RWPE1 (cell line): ENCODE results near the gene TUBB4B.
"Not testable (repeated sequence)": the region's sequence is repeated elsewhere in the genome, so short reads cannot be mapped to it uniquely, and the experiment has no call there.

Experiments
- CTCF ChIA-PET: fragments of 350-600 bp; sonication (Branson Sonifier 250); formaldehyde crosslinking; extraction: SDS; loops from one replicate; lab custom pipeline; 2021; lab: Yijun Ruan, JAX
- POLR2A ChIA-PET: fragments of 400-600 bp; formaldehyde crosslinking; extraction: SDS; loops from one replicate; lab custom pipeline; 2020; ENCODE audit warnings: antibody characterized with exemption; ENCODE audit not compliant: low non-redundant PET; lab: Yijun Ruan, JAX
- DNase-seq: peaks from one replicate; pipeline ENCODE4 v3.0.0; 2012; ENCODE audit warnings: low spot score
- H3K27ac ChIP-seq: fragments of 450-650 bp; 2 replicates; pipeline ENCODE4 v1.5.1; 2017
- TF ChIP-seq, protein P1 (sequence below): fragments of 450-650 bp; conservative IDR thresholded peaks from 2 replicates; pipeline ENCODE4 v1.5.1; 2017; ENCODE audit warnings: low read depth, mild to moderate bottlenecking

Gene TUBB4B

DNA sequence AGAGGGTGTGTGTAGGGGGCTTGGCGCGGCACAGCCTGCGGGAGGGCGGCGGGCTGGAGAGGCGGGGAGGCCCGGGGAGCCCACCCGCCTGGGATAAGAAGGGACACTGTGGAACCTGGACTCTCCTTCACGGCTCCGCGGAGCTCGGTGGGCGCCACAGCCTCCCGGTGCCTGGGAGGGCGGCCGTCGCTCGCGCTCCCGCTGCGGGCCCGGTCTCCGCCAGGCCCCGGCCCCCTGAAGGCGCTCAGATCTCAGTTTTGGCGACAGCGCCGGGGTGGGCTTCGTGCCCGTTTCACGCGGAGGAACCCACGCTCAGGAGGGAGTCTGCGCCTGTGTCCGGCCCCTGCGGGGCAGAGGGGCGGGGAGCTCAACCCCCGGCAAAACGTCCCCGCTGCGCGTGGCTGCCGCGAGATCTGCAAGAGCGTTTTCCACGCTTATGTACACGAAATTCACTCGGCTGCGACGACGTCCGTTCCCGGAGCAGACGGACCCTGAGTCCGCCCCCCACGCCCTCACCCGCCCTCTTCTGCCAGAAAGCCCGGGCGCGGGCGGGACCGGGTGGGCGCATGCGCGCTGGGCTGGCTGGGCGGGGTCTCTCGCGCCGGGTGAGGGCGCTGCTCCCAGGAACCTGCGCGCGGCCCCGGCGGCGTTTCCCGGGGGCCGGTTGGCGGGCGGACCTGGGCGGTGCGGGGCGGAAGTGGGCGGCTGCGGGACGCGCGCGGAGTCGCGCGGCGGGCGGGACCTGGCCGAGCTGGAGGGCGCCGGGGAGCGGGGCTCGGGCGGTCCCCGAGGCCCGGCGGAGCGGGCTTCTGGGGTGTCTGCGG lies 13.7 kb downstream of the TUBB4B start, which contains the start of gene NELFB:
Gene NELFB, plus strand, starts transcription at position 704 of the 824 bp plus-strand sequence.
- peak within 1 kb of the TSS; percentile 84 for H3K27ac ChIP-seq

GRCh38 chr9:137255448-137256114 lies 14.5 kb downstream of the TUBB4B start:
- CTCF ChIA-PET: interaction anchor here (0.7 to 2.3 kb wide), 6 partner anchors 11 to 227 kb away, joined by 3 to 15 read pairs (median 4); partner anchors contain the start of gene EXD3

More for the DNA sequence above, 13.7 kb downstream of the TUBB4B start, which contains the start of gene NELFB:
- POLR2A ChIA-PET: interaction anchor here (0.5 to 2.5 kb wide), 8 partner anchors 10 to 66 kb away, joined by 3 to 9 read pairs (median 5); partner anchors contain the start of genes NRARP, TOR4A and TUBB4B
- TF ChIP-seq, protein P1, sequence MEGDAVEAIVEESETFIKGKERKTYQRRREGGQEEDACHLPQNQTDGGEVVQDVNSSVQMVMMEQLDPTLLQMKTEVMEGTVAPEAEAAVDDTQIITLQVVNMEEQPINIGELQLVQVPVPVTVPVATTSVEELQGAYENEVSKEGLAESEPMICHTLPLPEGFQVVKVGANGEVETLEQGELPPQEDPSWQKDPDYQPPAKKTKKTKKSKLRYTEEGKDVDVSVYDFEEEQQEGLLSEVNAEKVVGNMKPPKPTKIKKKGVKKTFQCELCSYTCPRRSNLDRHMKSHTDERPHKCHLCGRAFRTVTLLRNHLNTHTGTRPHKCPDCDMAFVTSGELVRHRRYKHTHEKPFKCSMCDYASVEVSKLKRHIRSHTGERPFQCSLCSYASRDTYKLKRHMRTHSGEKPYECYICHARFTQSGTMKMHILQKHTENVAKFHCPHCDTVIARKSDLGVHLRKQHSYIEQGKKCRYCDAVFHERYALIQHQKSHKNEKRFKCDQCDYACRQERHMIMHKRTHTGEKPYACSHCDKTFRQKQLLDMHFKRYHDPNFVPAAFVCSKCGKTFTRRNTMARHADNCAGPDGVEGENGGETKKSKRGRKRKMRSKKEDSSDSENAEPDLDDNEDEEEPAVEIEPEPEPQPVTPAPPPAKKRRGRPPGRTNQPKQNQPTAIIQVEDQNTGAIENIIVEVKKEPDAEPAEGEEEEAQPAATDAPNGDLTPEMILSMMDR: no peak
- peak; percentile 100 for DNase-seq
- CTCF ChIA-PET: interaction anchor here (0.6 to 2.3 kb wide), 5 partner anchors 12 to 226 kb away, joined by 3 to 15 read pairs (median 4); no protein-coding TSS in a partner anchor

DNA sequence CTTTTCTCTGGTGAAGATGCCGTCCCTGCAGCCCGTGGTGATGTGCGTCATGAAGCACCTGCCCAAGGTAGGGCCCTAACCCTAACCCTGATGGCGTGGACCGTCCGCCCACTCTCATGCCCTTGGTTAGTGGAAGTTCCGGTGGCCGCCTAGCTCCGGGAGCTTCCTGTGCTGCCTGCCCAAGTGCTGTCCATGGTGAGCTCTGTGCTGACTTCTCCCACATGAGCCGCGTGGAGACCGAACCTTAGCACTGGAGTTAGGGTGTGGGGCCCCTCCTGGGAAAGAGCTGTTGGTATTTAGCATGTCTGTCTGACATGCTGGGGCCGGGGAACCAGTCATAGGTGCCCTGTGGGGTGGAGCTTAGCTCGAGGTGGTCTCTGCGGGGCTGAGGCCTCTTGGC lies 15.3 kb downstream of the TUBB4B start:
- TF ChIP-seq, protein P1: no peak
- peak overlapping the region; percentile 84 for H3K27ac ChIP-seq
- ChIA-PET POLR2A (interaction anchor here (0.5 to 2.5 kb wide), 4 partner anchors 14 to 40 kb away, joined by 3 to 9 read pairs (median 3); partner anchors contain the start of gene TUBB4B), CTCF (interaction anchor here (0.6 to 1.4 kb wide), 5 partner anchors 10 to 312 kb away, joined by 3 to 4 read pairs (median 4); partner anchors contain the start of gene EXD3)
- DNase-seq: no peak

More at GRCh38 chr9:137255448-137256114, 14.5 kb downstream of the TUBB4B start:
- H3K27ac ChIP-seq: peak overlapping the region; percentile 84
- TF ChIP-seq, protein P1: no peak
- peak; percentile 55 for DNase-seq
- POLR2A ChIA-PET: interaction anchor here (0.5 to 2.5 kb wide), 6 partner anchors 13 to 66 kb away, joined by 3 to 9 read pairs (median 3); partner anchors contain the start of gene TUBB4B

DNA sequence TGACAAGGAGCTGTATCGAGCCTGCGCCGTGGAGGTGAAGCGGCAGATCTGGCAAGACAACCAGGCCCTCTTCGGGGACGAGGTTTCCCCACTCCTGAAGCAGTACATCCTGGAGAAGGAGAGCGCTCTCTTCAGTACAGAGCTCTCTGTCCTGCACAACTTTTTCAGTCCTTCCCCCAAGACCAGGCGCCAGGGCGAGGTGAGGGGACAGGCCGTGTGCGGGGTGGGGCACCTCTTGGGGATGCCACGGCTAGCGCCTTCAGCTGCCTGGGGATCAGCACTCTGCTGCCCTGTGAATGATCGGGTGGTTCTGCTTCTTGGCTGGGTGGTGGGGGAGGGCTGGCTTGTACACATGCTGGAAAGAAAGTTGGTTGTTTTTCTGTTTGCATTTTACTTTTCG lies 15.8 kb downstream of the TUBB4B start:
- ChIA-PET POLR2A (interaction anchor here (0.9 to 2.5 kb wide), 2 partner anchors 16 to 18 kb away, joined by 3 to 9 read pairs; partner anchors contain the start of gene TUBB4B), CTCF (interaction anchor here (0.6 to 1.4 kb wide), 4 partner anchors 9 to 313 kb away, joined by 3 to 4 read pairs (median 4); partner anchors contain the start of gene EXD3)
- no peak for DNase-seq
- TF ChIP-seq, protein P1: no peak
- H3K27ac ChIP-seq: peak overlapping the region; percentile 84

GRCh38 chr9:137262173-137262908 lies 21.3 kb downstream of the TUBB4B start:
- DNase-seq: not testable (repeated sequence)
- POLR2A ChIA-PET: interaction anchor here (0.6 kb wide), 2 partner anchors 22 to 192 kb away, joined by 3 to 4 read pairs; no protein-coding TSS in a partner anchor
- CTCF ChIA-PET: interaction anchor here (0.6 to 3.3 kb wide), 3 partner anchors 10 to 183 kb away, joined by 4 to 12 read pairs (median 4); no protein-coding TSS in a partner anchor
- TF ChIP-seq, protein P1: peak; percentile 91
- H3K27ac ChIP-seq: peak overlapping the region; percentile 29
